ENCODE data around the gene LNX2.

LNX2 gene

GRCh38 chr13:27534108-27534980 is 86.0 kb downstream of the LNX2 start:
- H3K4me3 ChIP-seq: no peak overlapping the region
- H3K27ac ChIP-seq: no peak overlapping the region
- DNase-seq (ENCODE audit: low spot score): no peak
- TF ChIP-seq CTCF (IDR thresholded peaks at IDR 0.05): no peak

GRCh38 chr13:27533155-27533643 is 87.1 kb downstream of the LNX2 start:
- Histone ChIP-seq H3K27ac (no peak overlapping the region), H3K4me3 (peak overlapping the region; percentile 54)
- DNase-seq (ENCODE audit: low spot score): peak; percentile 76
- peak; percentile 91 for TF ChIP-seq CTCF (IDR thresholded peaks at IDR 0.05)

GRCh38 chr13:27528908-27529307 is 91.4 kb downstream of the LNX2 start:
- no peak for TF ChIP-seq CTCF (IDR thresholded peaks at IDR 0.05)
- Histone ChIP-seq H3K4me3 (no peak overlapping the region), H3K27ac (no peak overlapping the region)
- no peak for DNase-seq (ENCODE audit: low spot score)

- H3K27ac ChIP-seq: no peak overlapping the region
- no peak overlapping the region for H3K4me3 ChIP-seq
- no peak for TF ChIP-seq CTCF (IDR thresholded peaks at IDR 0.05)
- DNase-seq (ENCODE audit: low spot score): no peak
Measured at GRCh38 chr13:27526516-27526915, 93.8 kb downstream of the LNX2 start.

- no peak for TF ChIP-seq CTCF (IDR thresholded peaks at IDR 0.05)
- DNase-seq (ENCODE audit: low spot score): no peak
- Histone ChIP-seq H3K27ac (no peak overlapping the region), H3K4me3 (no peak overlapping the region)
Measured at GRCh38 chr13:27524981-27525975, 95.1 kb downstream of the LNX2 start.

- no peak for DNase-seq (ENCODE audit: low spot score)
- no peak for TF ChIP-seq CTCF (IDR thresholded peaks at IDR 0.05)
- H3K27ac ChIP-seq: no peak overlapping the region
- H3K4me3 ChIP-seq: no peak overlapping the region
Measured at GRCh38 chr13:27523346-27524073, 96.8 kb downstream of the LNX2 start.

Data from coronary artery (tissue), 2 donors.